ENCODE measurements around the gene BHLHE40. TPM values are rescaled to one million over a fixed set of nuclear protein-coding genes. Genes with fewer than 3 reads are reported as not detected.

BHLHE40 gene
- polyA plus RNA-seq, 3 donors: 20.2 to 167 (median 23.4) TPM

DNA sequence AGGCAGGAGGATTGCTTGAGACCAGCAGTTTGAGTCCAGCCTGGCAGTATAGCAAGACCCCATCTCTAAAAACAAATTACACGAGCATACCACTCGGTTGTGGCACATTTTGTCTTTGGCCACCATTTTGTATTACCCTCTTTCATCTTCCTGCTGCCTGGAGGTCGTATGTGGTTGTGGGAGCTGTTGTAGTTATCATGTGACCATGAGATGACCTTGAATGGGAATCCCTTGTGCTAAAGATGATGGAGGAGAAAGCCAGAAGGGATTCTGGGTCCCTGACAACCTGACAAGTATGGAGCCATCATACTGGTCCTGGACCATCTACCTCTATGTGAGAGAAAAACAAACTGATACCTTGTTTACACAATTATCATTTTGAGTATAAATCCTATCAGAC is 45.2 kb upstream of the BHLHE40 start:
- Mint-ChIP-seq H3K4me1 (no peaks in the 10 kb centered on the region), H3K36me3 (no peaks in the 10 kb centered on the region), H3K9me3 (peaks cover 0 to 2% (median 0%) of the 10 kb centered on the region in 7 donors), H3K27me3 (ENCODE audit: low read depth in 3 of 3) (peaks cover 0 to 3% (median 3%) of the 10 kb centered on the region in 3 donors), H3K27ac (no peak overlapping the region), H3K4me3 (no peak overlapping the region)
- DNase-seq: no peak
- H3K27ac ChIP-seq (ENCODE audit: low read depth in 1 of 2, low read length in 2 of 2): no peak overlapping the region
- no peaks in the 10 kb centered on the region for H4K20me1 ChIP-seq (ENCODE audit: insufficient read depth, low read length)
- H3K4me2 ChIP-seq (replicated peaks; ENCODE audit: extremely low read depth, low read length, poor library complexity, severe bottlenecking): no peak overlapping the region
- H3K27me3 ChIP-seq (ENCODE audit: control insufficient read depth in 2 of 2, insufficient read depth in 2 of 2, low read length in 2 of 2): no peaks in the 10 kb centered on the region
- TF ChIP-seq, protein P1, sequence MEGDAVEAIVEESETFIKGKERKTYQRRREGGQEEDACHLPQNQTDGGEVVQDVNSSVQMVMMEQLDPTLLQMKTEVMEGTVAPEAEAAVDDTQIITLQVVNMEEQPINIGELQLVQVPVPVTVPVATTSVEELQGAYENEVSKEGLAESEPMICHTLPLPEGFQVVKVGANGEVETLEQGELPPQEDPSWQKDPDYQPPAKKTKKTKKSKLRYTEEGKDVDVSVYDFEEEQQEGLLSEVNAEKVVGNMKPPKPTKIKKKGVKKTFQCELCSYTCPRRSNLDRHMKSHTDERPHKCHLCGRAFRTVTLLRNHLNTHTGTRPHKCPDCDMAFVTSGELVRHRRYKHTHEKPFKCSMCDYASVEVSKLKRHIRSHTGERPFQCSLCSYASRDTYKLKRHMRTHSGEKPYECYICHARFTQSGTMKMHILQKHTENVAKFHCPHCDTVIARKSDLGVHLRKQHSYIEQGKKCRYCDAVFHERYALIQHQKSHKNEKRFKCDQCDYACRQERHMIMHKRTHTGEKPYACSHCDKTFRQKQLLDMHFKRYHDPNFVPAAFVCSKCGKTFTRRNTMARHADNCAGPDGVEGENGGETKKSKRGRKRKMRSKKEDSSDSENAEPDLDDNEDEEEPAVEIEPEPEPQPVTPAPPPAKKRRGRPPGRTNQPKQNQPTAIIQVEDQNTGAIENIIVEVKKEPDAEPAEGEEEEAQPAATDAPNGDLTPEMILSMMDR (IDR thresholded peaks at IDR 0.05): no peak
- no peak overlapping the region for H3K9ac ChIP-seq (ENCODE audit: insufficient read depth, low read length, poor library complexity, severe bottlenecking)
- intact Hi-C loops (cut with micrococcal nuclease): no loop called here
- H3K4me1 ChIP-seq (ENCODE audit: control insufficient read depth in 1 of 2, insufficient read depth in 2 of 2, low read length in 2 of 2): no peaks in the 10 kb centered on the region
- H3K36me3 ChIP-seq (replicated peaks in 1 of 2; ENCODE audit: control insufficient read depth in 1 of 2, insufficient read depth in 2 of 2, low read length in 2 of 2): no peaks in the 10 kb centered on the region
- H3K9me3 ChIP-seq (replicated peaks in 1 of 2; ENCODE audit: control insufficient read depth in 1 of 2, insufficient read depth in 1 of 2, low read length in 2 of 2): no peaks in the 10 kb centered on the region
- no peak overlapping the region for H3K4me3 ChIP-seq (replicated peaks in 1 of 3; ENCODE audit: low read depth in 2 of 3, low read length in 3 of 3)
- no peak overlapping the region for H2AFZ ChIP-seq (ENCODE audit: insufficient read depth, low read depth, low read length, poor library complexity, severe bottlenecking)
- no CpG with 5 or more reads among the region's 3 CpGs for WGBS (ENCODE audit: insufficient coverage)
- no peaks in the 10 kb centered on the region for H3K79me2 ChIP-seq (ENCODE audit: insufficient read depth, low read length)

DNA sequence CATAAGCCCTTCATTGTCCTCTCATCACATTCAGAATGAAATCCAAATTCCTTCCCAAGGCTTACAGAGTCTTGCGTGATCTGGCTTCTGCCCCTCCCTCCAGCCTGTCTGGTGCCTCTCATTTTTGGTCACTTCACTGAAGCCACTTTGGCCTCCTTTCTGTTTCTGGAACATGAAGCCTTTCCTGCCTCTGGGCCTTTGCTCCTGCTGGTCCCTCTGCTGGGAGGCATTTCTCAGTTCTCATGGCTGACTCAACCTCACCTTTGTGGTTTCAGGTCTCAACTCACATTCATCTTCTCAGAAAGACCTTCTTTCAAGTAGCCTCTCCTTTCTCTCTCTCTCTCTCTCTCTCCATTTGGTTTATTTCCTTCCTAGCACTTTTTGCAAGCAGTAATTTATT is 43.9 kb upstream of the BHLHE40 start:
- H3K9ac ChIP-seq (ENCODE audit: insufficient read depth, low read length, poor library complexity, severe bottlenecking): no peak overlapping the region
- H3K4me3 ChIP-seq (replicated peaks in 1 of 3; ENCODE audit: low read depth in 2 of 3, low read length in 3 of 3): no peak overlapping the region
- no peaks in the 10 kb centered on the region for H3K79me2 ChIP-seq (ENCODE audit: insufficient read depth, low read length)
- no peak overlapping the region for H2AFZ ChIP-seq (ENCODE audit: insufficient read depth, low read depth, low read length, poor library complexity, severe bottlenecking)
- no peaks in the 10 kb centered on the region for H3K9me3 ChIP-seq (replicated peaks in 1 of 2; ENCODE audit: control insufficient read depth in 1 of 2, insufficient read depth in 1 of 2, low read length in 2 of 2)
- H3K27me3 ChIP-seq (ENCODE audit: control insufficient read depth in 2 of 2, insufficient read depth in 2 of 2, low read length in 2 of 2): no peaks in the 10 kb centered on the region
- TF ChIP-seq, protein P1 (IDR thresholded peaks at IDR 0.05): no peak
- intact Hi-C loops (cut with micrococcal nuclease): no loop called here
- H3K36me3 ChIP-seq (replicated peaks in 1 of 2; ENCODE audit: control insufficient read depth in 1 of 2, insufficient read depth in 2 of 2, low read length in 2 of 2): no peaks in the 10 kb centered on the region
- H3K4me2 ChIP-seq (replicated peaks; ENCODE audit: extremely low read depth, low read length, poor library complexity, severe bottlenecking): no peak overlapping the region
- Mint-ChIP-seq H3K4me3 (no peak overlapping the region), H3K4me1 (no peaks in the 10 kb centered on the region), H3K36me3 (no peaks in the 10 kb centered on the region), H3K27me3 (ENCODE audit: low read depth in 3 of 3) (peaks cover 0 to 3% (median 3%) of the 10 kb centered on the region in 3 donors), H3K27ac (no peak overlapping the region), H3K9me3 (peaks cover 0 to 2% (median 0%) of the 10 kb centered on the region in 7 donors)
- no peak for DNase-seq
- H3K4me1 ChIP-seq (ENCODE audit: control insufficient read depth in 1 of 2, insufficient read depth in 2 of 2, low read length in 2 of 2): no peaks in the 10 kb centered on the region
- no peaks in the 10 kb centered on the region for H4K20me1 ChIP-seq (ENCODE audit: insufficient read depth, low read length)
- 100% methylated on average over 1 of the region's 1 CpG for WGBS (ENCODE audit: insufficient coverage)
- no peak overlapping the region for H3K27ac ChIP-seq (ENCODE audit: low read depth in 1 of 2, low read length in 2 of 2)
